Loucy (cell line): ENCODE measurements around the gene RAP1GAP2.

Experiments used
- EZH2phosphoT487 ChIP-seq: fragments of 200-600 bp; IDR thresholded peaks from 2 replicates; pipeline ENCODE4 v1.6.1; 2018; ENCODE audit warnings: antibody characterized with exemption, mild to moderate bottlenecking, moderate library complexity, borderline replicate concordance
- TF ChIP-seq, protein P1 (sequence below): fragments of 200-600 bp; sonication (generic); conservative IDR thresholded peaks from 2 replicates; pipeline ENCODE4 v1.5.1; 2014; ENCODE audit warnings: mild to moderate bottlenecking, antibody characterized with exemption, low read length

- TF ChIP-seq, protein P1, sequence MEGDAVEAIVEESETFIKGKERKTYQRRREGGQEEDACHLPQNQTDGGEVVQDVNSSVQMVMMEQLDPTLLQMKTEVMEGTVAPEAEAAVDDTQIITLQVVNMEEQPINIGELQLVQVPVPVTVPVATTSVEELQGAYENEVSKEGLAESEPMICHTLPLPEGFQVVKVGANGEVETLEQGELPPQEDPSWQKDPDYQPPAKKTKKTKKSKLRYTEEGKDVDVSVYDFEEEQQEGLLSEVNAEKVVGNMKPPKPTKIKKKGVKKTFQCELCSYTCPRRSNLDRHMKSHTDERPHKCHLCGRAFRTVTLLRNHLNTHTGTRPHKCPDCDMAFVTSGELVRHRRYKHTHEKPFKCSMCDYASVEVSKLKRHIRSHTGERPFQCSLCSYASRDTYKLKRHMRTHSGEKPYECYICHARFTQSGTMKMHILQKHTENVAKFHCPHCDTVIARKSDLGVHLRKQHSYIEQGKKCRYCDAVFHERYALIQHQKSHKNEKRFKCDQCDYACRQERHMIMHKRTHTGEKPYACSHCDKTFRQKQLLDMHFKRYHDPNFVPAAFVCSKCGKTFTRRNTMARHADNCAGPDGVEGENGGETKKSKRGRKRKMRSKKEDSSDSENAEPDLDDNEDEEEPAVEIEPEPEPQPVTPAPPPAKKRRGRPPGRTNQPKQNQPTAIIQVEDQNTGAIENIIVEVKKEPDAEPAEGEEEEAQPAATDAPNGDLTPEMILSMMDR, result no peak
- no peak for TF ChIP-seq EZH2phosphoT487
Observed at GRCh38 chr17:3004150-3004801, 208.0 kb downstream of the RAP1GAP2 start.
